ENCODE data around the gene CCDC116. TPM values are rescaled to one million over a fixed set of nuclear protein-coding genes. Genes with fewer than 3 reads are reported as not detected.
"Not testable (repeated sequence)": the region's sequence is repeated elsewhere in the genome, so short reads cannot be mapped to it uniquely, and the experiment has no call there.

The CCDC116 gene
- total and polyA plus RNA-seq, 5 experiments from 2014 or later: 0.34 to 0.93 TPM; not detected in 3

GRCh38 chr22:21613553-21614233, 18.9 kb upstream of the CCDC116 start:
- Mint-ChIP-seq H3K4me1 (peaks cover 12 to 39% (median 25%) of the 10 kb centered on the region in 4 donors), H3K36me3 (peaks cover 0 to 77% (median 3%) of the 10 kb centered on the region in 3 donors), H3K27ac (peak overlapping the region in 7 of 10 donors; percentile 8 to 72 (median 44)), H3K4me3 (no peak overlapping the region), H3K9me3 (no peaks in the 10 kb centered on the region), H3K27me3 (no peaks in the 10 kb centered on the region)
- ATAC-seq: no peak
- DNase-seq: no peak
- POLR2A ChIA-PET: interaction anchor here (0.9 kb wide), 2 partner anchors 10 to 16 kb away, joined by 3 read pairs; partner anchors contain the start of gene YDJC

GRCh38 chr22:21615731-21616130, 16.8 kb upstream of the CCDC116 start:
- Mint-ChIP-seq H3K4me3 (no peak overlapping the region), H3K27ac (peak overlapping the region in 5 of 10 donors; percentile 39 to 66 (median 59)), H3K4me1 (peaks cover 13 to 49% (median 36%) of the 10 kb centered on the region in 4 donors), H3K9me3 (no peaks in the 10 kb centered on the region), H3K36me3 (peaks cover 0 to 67% (median 3%) of the 10 kb centered on the region in 3 donors), H3K27me3 (no peaks in the 10 kb centered on the region)
- DNase-seq (no peak), ATAC-seq (no peak)
- POLR2A ChIA-PET: interaction anchor here (0.6 to 1.4 kb wide), 2 partner anchors 29 to 47 kb away, joined by 4 to 5 read pairs; no protein-coding TSS in a partner anchor

DNA sequence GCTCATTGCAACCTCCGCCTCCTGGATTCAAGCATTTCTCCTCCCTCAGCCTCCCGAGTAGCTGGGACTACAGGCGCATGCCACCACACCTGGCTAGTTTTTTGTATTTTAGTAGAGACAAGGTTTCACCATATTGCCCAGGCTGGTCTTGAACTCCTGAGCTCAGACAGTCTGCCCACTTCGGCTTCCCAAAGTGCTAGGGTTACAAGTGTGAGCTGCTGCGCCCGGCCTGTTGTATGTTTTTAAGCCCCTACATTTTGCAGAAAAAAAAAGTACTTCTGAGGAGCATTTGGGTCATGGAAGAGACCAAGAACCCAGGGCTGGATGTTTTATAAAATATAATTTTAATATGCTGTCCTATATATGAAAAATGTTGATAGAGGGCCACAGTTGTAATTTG, 15.2 kb upstream of the CCDC116 start:
- ATAC-seq, H3K9me3 Mint-ChIP-seq, H3K4me3 Mint-ChIP-seq, H3K27me3 Mint-ChIP-seq, DNase-seq: not testable (repeated sequence)
- H3K36me3 Mint-ChIP-seq: peaks cover 0 to 66% (median 3%) of the 10 kb centered on the region in 3 donors
- H3K27ac Mint-ChIP-seq: peak overlapping the region in 6 of 10 donors; percentile 12 to 62 (median 27)
- POLR2A ChIA-PET: interaction anchor here (1.1 kb wide), 1 partner anchor 15 kb away, joined by 4 read pairs; the partner anchor contains the start of gene CCDC116
- peaks cover 9 to 44% (median 31%) of the 10 kb centered on the region in 4 donors for H3K4me1 Mint-ChIP-seq

- peaks cover 0 to 44% (median 0%) of the 10 kb centered on the region in 3 donors for H3K36me3 Mint-ChIP-seq
- H3K4me1 Mint-ChIP-seq: peaks cover 15 to 41% (median 40%) of the 10 kb centered on the region in 4 donors
- H3K27me3 Mint-ChIP-seq: no peaks in the 10 kb centered on the region
- peak overlapping the region in 7 of 10 donors; percentile 25 to 82 (median 49) for H3K27ac Mint-ChIP-seq
- no peaks in the 10 kb centered on the region for H3K9me3 Mint-ChIP-seq
- peak overlapping the region in 1 of 10 donors; percentile 46 for H3K4me3 Mint-ChIP-seq
- DNase-seq: no peak
- no peak for ATAC-seq
- POLR2A ChIA-PET: interaction anchor here (1.2 kb wide), 1 partner anchor 8 kb away, joined by 4 read pairs; no protein-coding TSS in a partner anchor
These were observed 11.5 kb upstream of the CCDC116 start for GRCh38 chr22:21621025-21621424.

GRCh38 chr22:21622011-21622918, 10.3 kb upstream of the CCDC116 start:
- no peaks in the 10 kb centered on the region for H3K27me3 Mint-ChIP-seq
- peak overlapping the region in 5 of 10 donors; percentile 13 to 88 (median 77) for H3K27ac Mint-ChIP-seq
- H3K4me1 Mint-ChIP-seq: peaks cover 19 to 51% (median 44%) of the 10 kb centered on the region in 4 donors
- POLR2A ChIA-PET: interaction anchor here (1.1 kb wide), 1 partner anchor 11 kb away, joined by 3 read pairs; no protein-coding TSS in a partner anchor
- H3K4me3 Mint-ChIP-seq: no peak overlapping the region
- peaks cover 0 to 48% (median 0%) of the 10 kb centered on the region in 3 donors for H3K36me3 Mint-ChIP-seq
- no peak for ATAC-seq
- DNase-seq: no peak
- no peaks in the 10 kb centered on the region for H3K9me3 Mint-ChIP-seq

GRCh38 chr22:21622919-21623647, 9.5 kb upstream of the CCDC116 start:
- H3K27ac Mint-ChIP-seq: peak overlapping the region in 7 of 10 donors; percentile 13 to 88 (median 66)
- ATAC-seq (no peak), DNase-seq (no peak)
- no peaks in the 10 kb centered on the region for H3K27me3 Mint-ChIP-seq
- H3K36me3 Mint-ChIP-seq: peaks cover 0 to 51% (median 6%) of the 10 kb centered on the region in 3 donors
- H3K4me1 Mint-ChIP-seq: peaks cover 21 to 57% (median 50%) of the 10 kb centered on the region in 4 donors
- no peaks in the 10 kb centered on the region for H3K9me3 Mint-ChIP-seq
- H3K4me3 Mint-ChIP-seq: peak overlapping the region in 1 of 10 donors; percentile 18
- POLR2A ChIA-PET: interaction anchor here (1.1 to 1.2 kb wide), 2 partner anchors 9 to 10 kb away, joined by 3 read pairs; no protein-coding TSS in a partner anchor

DNA sequence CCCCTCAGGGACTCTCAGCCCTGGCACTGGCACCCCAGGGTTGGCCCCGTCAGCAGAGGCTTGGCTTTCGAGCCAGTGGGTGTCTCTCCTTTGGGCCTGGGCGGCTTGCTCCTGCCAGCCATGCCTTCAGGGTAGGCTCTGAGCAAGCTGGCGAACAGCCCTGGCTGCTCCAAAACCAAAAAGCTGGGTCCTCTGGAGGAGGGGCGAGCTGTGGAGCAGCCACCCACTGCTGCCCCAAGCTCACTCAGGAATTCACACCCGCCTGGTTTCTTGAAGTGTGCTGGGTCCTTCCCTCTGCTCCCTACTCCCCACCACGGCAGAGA, 9.0 kb upstream of the CCDC116 start:
- H3K4me1 Mint-ChIP-seq: peaks cover 22 to 60% (median 53%) of the 10 kb centered on the region in 4 donors

GRCh38 chr22:21624120-21624879, 8.3 kb upstream of the CCDC116 start:
- H3K4me3 Mint-ChIP-seq: no peak overlapping the region
- POLR2A ChIA-PET: interaction anchor here (1.0 to 1.2 kb wide), 2 partner anchors 10 to 18 kb away, joined by 3 read pairs; partner anchors contain the start of gene SDF2L1
- H3K27ac Mint-ChIP-seq: peak overlapping the region in 9 of 10 donors; percentile 30 to 90 (median 78)
- H3K36me3 Mint-ChIP-seq: peaks cover 0 to 51% (median 9%) of the 10 kb centered on the region in 3 donors
- ATAC-seq: peak in 1 of 2 donors; percentile 35
- H3K4me1 Mint-ChIP-seq: peaks cover 19 to 57% (median 49%) of the 10 kb centered on the region in 4 donors
- H3K9me3 Mint-ChIP-seq: no peaks in the 10 kb centered on the region
- DNase-seq: peak in 6 of 10 donors; percentile 25 to 32 (median 30)
- no peaks in the 10 kb centered on the region for H3K27me3 Mint-ChIP-seq

More for the DNA sequence above, 9.0 kb upstream of the CCDC116 start:
- H3K4me3 Mint-ChIP-seq: no peak overlapping the region
- H3K27ac Mint-ChIP-seq: peak overlapping the region in 2 of 10 donors; percentile 66 to 88
- H3K36me3 Mint-ChIP-seq: peaks cover 0 to 52% (median 9%) of the 10 kb centered on the region in 3 donors
- ATAC-seq (no peak), DNase-seq (no peak)
- H3K27me3 Mint-ChIP-seq: no peaks in the 10 kb centered on the region
- POLR2A ChIA-PET: interaction anchor here (1.2 kb wide), 1 partner anchor 10 kb away, joined by 3 read pairs; no protein-coding TSS in a partner anchor
- H3K9me3 Mint-ChIP-seq: no peaks in the 10 kb centered on the region

DNA sequence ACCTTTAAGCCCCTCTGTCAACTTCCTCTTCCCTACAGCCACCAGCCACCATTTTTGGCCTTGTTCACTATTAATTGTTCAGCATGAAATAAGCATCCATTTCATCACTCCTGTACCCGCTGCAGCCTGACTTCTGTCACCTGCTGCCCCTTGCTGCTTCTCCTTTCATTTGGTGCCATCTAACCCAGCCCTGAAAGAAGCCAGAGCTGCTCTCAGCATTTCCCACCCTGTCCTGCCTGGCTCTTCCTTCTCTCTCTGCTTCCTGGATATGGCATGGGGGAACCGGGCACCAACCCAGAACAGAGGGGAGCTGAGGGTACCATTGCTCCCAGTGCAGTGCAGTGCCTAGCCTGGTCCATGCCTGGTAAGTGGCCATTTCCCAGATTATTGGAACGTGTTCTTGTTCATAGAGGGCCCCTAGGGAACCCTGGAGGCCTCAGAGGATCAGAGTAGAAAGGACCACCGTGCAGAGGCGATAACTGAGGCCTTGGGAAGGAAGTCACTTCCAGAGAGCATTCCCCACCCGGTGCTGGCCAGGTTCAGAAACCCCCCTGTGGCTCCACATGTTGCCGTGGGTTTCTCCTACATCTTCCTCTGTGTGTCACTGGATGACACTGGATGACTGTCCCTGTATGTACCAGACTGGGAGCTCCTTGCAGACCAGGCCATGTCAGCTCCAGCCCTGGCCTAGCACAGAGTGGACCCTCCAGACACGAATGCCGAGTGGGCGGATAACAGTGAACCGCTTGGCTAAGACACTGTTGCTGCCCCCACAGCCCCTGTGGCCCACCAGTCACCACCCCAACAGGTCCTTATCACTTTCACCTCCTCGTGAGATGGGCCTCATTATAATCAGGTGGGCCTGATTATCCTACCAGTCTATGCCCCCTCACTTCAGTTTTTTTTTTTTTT, 7.4 kb upstream of the CCDC116 start:
- POLR2A ChIA-PET: interaction anchor here (0.7 to 1.0 kb wide), 4 partner anchors 17 to 1451 kb away, joined by 3 to 6 read pairs (median 3); partner anchors contain the start of gene SDF2L1
- H3K4me1 Mint-ChIP-seq: peaks cover 17 to 52% (median 43%) of the 10 kb centered on the region in 4 donors

GRCh38 chr22:21626073-21626734, 6.4 kb upstream of the CCDC116 start:
- no peak for ATAC-seq
- peak overlapping the region in 8 of 10 donors; percentile 40 to 88 (median 70) for H3K27ac Mint-ChIP-seq
- peaks cover 17 to 50% (median 45%) of the 10 kb centered on the region in 4 donors for H3K4me1 Mint-ChIP-seq
- POLR2A ChIA-PET: interaction anchor here (0.7 to 1.0 kb wide), 3 partner anchors 16 to 62 kb away, joined by 3 read pairs; no protein-coding TSS in a partner anchor
- peak overlapping the region in 4 of 10 donors; percentile 45 to 50 (median 47) for H3K4me3 Mint-ChIP-seq
- H3K9me3 Mint-ChIP-seq: no peaks in the 10 kb centered on the region
- no peaks in the 10 kb centered on the region for H3K27me3 Mint-ChIP-seq
- H3K36me3 Mint-ChIP-seq: peaks cover 0 to 42% (median 9%) of the 10 kb centered on the region in 3 donors
- DNase-seq: no peak

More for the DNA sequence above, 7.4 kb upstream of the CCDC116 start:
- Mint-ChIP-seq H3K9me3 (no peaks in the 10 kb centered on the region), H3K27me3 (no peaks in the 10 kb centered on the region), H3K36me3 (peaks cover 0 to 48% (median 9%) of the 10 kb centered on the region in 3 donors), H3K27ac (peak overlapping the region; percentile 41 to 90 (median 80)), H3K4me3 (peak overlapping the region in 2 of 10 donors; percentile 43 to 48)
- DNase-seq: no peak
- ATAC-seq: no peak

All from naive thymus-derived CD8-positive, alpha-beta T cell (primary cell).